Tongue (tissue), 2 donors: ENCODE data around the gene TBC1D25. TPM values are rescaled to one million over a fixed set of nuclear protein-coding genes. Genes with fewer than 3 reads are reported as not detected.

Experiments
- DNase-seq: peaks from one replicate; pipeline ENCODE4 v3.0.0-alpha.2; 2015
- total RNA-seq: library from RNA; depleted of rRNA; stranded (reverse); fragments of >200 nt; gene quantifications from one replicate; pipeline ENCODE4 v1.2.3, GENCODE V29; 2014

TBC1D25 gene
- total RNA-seq, 1 donor from 2014 or later = 8.0 TPM

- no peak for DNase-seq
Measured at GRCh38 chrX:48560056-48560455, 20.5 kb downstream of the TBC1D25 start.

DNA sequence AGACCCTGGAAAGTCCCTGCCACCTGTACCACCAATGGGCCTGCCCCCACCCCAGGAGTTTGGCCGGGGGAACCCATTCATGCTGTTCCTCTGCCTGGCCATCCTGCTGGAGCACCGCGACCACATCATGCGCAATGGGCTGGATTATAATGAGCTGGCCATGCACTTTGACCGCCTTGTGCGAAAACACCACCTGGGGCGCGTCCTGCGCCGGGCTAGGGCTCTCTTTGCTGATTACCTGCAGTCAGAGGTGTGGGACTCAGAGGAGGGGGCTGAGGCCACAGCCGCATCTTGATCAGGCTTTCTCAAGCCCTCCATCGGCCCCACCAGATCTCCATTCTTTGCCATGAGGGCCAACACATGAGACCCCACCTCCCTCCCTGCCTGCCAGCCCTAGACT lies 21.2 kb downstream of the TBC1D25 start:
- no peak for DNase-seq

DNA sequence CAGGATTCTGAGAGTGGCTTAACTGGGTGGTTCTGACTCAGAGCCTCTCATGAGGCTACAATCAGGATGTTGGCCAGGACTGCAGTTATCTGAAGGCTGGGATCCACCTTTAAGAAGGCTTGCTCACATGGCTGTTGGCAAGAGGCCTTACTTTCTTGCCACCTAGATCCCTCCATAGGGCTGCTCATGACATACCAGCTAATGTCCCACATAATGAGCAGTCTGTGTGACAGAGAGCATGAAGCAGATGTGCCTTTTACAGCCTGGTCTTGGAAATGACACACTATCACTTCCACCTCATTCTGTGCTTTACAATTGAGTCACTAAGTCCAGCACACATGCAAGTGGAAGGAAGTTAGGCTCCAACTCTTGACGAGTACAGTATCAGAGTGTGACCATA lies 30.4 kb downstream of the TBC1D25 start:
- DNase-seq = no peak

DNA sequence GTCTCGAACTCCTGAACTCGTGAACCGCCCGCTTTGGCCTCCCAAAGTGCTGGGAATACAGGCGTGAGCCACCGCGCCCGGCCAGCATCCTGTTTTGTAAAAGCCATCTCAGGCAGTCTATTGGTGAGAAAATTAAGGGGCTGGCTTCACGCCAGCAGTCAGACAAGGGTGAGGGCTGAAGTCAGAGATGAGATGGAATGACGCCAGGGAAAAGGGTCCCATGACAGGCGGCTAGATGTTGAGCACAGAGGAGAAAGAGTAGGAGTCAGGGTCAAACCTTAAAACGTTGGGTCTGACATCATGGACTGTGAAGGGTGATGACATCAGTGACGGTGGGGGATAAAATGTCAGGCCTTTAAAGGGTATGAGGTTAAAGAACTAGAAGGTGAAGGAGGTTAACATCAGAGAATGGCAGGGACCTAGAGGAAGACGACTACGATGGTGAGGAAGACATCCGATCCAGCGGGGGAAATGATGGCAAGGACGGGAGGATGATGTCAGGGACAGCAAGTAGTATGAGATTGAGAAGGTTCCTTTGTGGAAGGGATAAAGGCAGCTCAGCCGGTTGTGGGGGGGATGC lies 34.3 kb downstream of the TBC1D25 start:
- no peak for DNase-seq

DNA sequence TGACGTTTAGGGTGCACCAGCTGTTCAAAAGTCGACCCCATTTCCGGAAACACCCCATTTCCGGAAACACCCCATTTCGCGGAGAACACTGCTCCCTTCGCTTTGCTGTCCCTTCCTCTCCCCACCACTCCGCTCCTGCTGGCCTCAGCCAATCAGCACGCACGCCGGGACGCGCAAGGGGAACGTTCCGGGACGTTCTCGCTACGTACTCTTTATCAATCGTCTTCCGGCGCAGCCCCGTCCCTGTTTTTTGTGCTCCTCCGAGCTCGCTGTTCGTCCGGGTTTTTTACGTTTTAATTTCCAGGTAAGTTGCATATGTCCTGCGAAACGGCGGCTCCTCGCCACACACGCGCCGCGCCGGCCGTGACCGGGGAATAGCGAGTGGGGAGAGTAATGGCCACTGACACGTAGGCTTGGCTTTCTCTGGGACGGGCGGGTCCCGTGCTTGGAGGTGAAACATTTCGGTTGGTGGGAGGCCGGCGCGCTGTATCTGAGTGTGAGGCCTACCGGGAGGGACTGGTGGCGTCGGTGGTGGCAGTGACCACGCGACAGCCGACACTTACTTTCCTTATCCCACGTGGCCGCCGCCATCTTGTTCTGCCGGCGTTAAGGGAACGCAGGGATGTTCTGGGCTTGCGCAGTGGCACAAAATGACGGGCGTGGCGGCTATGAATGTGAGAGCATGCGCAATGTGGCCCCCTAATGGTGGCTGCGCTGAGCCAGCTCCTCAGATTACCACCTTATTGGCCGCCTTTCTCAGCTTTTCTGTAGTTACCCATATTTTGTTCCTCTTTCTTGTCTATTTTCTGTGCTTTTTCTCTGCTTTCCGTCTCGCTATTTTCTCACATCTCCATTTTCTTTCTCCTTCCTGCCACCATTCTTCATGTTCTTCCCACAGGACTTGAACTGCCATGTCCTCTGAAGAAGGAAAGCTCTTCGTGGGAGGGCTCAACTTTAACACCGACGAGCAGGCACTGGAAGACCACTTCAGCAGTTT lies 35.1 kb downstream of the TBC1D25 start, which contains the start of gene RBM3:
RBM3 (plus strand) TSS at position 215 of the 997 bp plus-strand sequence; CDS start at position 912, 697 bp downstream.
- DNase-seq = peak; percentile 96

GRCh38 chrX:48575642-48576041 lies 36.1 kb downstream of the TBC1D25 start:
- no peak for DNase-seq

- no peak for DNase-seq
Measured at GRCh38 chrX:48576108-48576507, 36.6 kb downstream of the TBC1D25 start.

DNA sequence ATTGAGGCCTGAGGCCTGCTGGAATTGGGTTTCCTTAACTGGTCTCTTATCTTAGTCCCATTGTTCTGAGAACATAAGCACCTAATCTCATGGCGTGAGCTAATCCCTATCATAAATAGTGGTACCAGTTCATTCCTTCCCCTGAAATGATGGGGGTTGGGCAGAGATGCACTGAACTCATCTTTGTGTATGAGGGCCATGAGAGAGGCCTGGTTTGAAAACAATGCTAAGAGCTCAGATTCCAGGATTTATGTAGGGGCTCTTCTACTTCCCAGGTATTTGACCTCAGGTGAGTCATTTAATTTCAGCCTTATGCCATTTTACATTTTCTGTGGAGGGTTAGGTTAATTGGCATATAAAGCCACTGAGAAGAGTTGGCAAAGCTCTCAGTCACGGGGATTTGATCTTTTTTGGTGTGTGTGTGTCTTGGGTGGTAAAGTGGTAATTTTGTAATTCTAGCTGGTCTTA lies 39.2 kb downstream of the TBC1D25 start:
- no peak for DNase-seq

GRCh38 chrX:48579259-48579658 lies 39.7 kb downstream of the TBC1D25 start:
- DNase-seq = no peak

DNA sequence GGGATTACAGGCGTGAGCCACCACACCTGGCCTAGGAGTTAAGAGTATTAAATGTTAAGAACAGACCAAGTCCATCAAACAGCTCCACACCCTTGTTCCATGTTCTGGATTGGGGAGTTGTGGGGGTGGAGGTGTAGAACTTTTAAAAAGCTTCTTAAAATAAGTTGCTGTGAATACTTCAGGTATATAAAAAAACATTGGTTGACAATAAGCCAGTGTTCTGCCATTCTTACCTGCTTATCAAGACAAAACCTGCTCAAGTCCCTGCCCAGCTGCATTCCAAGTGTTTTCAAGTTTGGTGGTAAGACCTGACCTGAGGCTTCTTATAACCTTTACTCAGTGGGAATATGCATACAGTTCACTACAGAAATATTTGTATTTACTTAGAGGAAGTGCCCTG lies 41.1 kb downstream of the TBC1D25 start:
- peak; percentile 18 for DNase-seq

DNA sequence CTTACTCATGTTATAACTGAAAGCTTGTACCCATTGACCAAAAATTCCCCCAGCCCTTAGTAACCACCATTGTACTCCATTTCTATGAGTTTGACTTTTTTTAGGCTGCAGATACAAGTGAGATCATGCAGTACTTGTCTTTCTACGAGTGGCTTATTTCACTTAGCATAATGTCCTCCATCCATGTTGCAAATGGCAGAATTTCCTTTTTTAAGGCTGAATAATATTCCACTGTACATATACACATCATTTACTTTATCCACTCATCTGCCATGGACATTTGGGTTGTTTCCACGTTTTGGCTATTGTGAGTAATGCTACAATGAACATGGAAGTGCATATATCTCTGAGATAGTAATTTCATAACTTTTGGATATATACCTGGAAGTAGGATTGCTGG lies 45.2 kb downstream of the TBC1D25 start:
- DNase-seq = no peak

- DNase-seq = no peak
Measured at GRCh38 chrX:48589482-48590162, 50.1 kb downstream of the TBC1D25 start.

DNA sequence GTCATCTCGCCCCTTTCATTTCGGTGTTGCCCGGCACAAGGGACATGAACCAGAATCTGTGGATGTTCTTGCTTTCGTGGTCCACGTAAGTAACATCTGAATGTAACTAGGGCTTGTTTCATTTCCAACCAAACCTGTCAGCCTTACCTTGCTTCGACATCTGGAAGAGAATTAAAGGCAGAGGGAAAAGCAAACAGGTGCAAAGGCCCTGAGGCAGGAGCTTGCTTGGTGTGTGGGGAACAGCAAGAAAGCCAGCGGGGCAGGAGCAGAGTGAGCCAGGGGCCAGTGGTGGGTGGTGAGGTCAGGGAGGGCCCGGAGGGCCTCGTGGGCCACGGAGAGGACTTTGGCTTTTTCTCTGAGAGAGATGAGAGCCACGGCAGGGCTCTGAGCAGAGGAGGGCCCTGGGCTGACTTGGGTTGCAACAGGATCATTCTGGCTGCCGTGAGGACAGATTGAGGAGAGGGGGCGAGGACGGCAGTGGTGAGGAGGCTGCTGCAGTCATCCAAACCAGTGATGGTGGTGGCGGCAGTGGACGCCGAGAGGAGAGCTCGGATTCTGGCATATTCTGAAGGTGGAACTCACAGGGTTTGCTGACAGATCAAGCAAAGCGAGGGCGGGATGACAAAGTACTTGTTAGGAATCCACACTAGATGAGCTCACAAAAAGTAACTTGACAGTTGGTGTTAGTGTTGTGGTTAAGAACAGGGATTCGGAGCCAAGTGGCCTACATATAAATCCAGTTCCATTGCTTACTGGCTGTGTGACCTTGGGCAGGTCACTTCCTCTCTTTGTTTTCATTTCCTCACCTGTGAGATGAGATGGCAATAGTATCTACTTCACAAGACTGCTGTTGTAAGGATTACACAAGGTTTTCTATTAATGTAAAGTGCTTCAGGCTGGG lies 50.9 kb downstream of the TBC1D25 start:
- no peak for DNase-seq

- DNase-seq = no peak
Measured at GRCh38 chrX:48591255-48591791, 51.8 kb downstream of the TBC1D25 start.

- no peak for DNase-seq
Measured at GRCh38 chrX:48592971-48593370, 53.5 kb downstream of the TBC1D25 start.

DNA sequence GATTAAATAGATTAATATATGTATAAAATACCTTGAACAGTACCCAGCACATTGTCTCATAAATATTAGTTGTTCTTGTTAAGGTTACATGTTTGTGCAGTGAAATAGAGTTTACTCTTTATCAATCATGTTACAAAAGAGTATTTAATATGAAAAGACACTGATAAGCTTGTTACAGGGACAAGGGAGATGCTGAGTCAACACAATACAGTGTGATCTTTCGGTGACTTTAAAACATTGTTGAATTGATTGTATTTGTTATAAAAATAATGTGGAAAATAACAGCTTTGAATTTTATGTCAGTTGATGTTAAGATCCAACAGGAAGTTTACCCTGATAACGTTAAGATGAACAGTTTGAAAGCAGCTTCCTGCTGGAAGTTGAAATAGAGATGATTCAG lies 56.4 kb downstream of the TBC1D25 start:
- no peak for DNase-seq

DNA sequence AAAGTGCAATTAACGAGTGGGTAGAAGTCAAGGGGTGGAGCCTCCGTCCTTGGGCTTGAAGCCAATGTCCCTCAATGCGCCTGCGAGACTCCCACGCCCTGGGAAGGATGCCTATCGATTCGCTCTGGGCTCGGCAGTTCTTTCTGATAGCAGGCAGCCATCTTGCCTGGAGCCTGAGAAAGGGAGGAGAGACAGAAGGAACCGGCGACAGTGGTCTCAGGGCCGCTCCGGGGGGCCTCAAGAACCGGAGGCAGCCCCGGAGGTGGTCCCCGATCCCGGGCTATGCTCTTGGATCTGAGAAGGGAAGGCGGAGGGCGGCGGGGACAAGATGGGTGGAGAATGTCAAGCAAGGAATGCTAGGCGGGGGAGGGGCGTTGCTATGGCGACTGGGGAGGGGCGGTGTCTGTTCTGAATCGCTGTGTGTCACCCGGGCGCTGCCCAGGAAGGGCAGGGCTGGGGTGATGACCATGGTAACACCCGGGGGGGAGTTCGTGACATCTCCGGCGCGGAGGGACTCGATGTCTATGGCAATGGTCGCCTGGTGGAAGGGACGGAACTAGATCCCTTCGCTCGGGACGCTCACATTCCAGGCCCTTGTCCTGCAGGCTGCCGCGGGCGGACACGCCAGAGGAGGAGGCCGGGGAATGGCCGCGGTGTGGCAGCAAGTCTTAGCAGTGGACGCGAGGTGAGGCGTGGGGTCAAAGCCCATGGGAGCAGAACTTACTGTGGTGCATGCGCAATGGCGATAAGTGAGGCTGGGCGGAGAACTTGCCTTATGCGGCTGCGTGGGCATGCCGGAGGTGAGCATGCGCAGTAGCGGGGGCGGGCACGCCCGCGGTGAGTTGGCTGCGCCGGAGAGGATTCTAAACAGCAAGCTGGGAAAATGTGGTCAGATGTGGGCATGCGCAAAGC lies 58.1 kb downstream of the TBC1D25 start, which contains the start of gene WDR13:
WDR13 (plus strand) TSS at position 140 of the 912 bp plus-strand sequence; CDS start at position 645, 505 bp downstream.
- peak; percentile 96 for DNase-seq

DNA sequence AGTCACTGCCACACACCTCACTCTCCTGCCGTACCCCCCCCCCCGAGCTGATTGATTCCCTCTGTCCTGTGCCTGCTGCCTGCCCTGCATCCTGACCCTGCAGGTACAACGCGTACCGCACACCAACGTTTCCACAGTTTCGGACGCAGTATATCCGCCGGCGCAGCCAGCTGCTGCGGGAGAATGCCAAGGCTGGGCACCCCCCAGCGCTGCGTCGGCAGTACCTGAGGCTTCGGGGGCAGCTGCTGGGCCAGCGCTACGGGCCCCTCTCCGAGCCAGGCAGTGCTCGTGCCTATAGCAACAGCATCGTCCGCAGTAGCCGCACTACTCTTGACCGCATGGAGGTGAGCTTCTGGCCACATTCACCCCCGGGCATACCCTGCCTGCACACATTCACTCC lies 59.1 kb downstream of the TBC1D25 start:
- no peak for DNase-seq

DNA sequence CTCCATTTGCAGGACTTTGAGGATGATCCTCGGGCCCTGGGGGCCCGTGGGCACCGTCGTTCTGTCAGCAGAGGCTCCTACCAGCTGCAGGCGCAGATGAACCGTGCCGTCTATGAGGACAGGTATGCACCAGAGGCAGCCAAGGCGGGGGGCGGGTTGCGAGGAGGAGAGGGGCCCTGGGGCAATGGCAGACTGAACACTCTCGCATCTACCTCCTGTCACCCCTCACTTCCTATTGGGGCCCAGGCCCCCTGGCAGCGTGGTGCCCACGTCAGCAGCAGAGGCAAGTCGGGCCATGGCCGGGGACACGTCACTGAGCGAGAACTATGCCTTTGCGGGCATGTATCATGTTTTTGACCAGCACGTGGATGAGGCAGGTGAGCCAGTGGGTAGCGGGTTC lies 59.8 kb downstream of the TBC1D25 start:
- DNase-seq = no peak

DNA sequence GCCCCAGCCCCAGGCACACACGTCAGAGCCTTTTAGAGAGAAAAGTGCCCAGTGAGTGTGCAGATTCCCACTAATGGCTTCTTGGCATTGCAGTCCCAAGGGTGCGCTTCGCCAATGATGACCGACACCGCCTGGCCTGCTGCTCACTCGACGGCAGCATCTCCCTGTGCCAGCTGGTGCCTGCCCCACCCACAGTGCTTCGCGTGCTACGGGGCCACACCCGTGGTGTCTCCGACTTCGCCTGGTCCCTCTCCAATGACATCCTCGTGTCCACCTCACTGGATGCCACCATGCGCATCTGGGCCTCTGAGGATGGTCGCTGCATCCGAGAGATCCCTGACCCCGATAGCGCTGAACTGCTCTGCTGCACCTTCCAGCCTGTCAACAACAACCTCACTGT lies 60.7 kb downstream of the TBC1D25 start:
- DNase-seq = no peak
